ENCODE measurements around the gene ASB13.

The ASB13 gene, protein sequence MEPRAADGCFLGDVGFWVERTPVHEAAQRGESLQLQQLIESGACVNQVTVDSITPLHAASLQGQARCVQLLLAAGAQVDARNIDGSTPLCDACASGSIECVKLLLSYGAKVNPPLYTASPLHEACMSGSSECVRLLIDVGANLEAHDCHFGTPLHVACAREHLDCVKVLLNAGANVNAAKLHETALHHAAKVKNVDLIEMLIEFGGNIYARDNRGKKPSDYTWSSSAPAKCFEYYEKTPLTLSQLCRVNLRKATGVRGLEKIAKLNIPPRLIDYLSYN

DNA sequence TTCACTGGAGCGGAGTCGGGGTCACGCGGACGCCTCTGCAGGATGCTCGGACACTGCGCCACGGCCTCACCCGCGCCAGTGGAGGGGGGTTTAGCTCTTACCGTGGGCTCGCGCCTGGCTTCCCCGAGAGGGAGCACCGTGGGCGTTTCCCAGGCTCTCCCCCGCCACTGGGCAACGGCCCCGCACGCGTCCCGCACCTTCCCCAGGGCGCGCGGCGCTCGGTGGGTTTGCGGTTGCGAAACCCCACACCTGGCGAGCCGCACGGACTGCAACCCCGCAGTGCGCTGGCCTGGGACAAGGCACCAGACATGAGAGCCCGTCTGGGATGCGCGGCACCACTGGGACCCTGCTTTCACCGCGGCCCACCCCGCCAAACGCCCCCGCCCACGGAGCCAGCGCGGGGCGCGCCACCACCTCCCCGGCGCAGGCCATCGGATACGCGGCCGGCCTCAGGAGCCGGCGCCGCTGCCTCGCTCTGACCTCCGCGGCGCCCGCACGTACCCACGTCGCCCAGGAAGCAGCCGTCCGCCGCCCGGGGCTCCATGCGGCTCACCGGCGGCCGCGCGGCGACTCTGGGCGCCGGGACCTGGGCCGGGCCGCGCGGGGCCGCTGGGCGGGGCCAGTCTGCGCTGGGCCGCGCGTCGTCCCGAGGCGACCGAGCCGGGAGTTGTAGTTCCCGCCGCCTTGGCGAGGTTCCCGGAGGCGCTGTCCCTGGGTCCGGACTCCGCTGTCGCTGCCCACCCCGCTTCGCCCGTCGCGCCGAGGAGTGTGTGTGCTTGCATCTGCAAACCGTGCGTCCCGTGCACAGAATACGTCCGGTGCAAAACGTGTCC is at the start of gene ASB13:
TSS of gene ASB13 (minus strand) at position 588 of the 833 bp plus-strand sequence. CDS start at position 544, 44 bp downstream.
- DNase-seq = peak; percentile 44

DNA sequence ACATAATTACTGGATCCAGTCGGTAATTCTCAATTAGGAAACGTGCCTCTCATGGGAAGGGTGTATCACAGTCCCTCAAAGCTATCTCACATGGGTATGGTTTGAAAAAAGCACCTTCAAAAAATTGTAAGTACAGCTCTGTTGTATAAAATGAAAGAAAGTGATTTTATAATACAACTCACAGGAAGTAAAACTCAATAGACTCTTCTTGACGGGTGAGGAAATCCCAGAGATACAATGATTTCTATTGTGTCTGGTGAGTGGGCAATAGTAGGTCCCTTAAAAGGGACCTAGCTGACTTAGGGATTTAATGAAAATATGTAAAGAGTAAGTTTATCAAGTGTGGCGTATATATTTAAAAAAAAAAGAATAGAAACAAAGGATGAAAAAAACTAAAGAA is 45.2 kb upstream of the ASB13 start:
- DNase-seq = no peak

DNA sequence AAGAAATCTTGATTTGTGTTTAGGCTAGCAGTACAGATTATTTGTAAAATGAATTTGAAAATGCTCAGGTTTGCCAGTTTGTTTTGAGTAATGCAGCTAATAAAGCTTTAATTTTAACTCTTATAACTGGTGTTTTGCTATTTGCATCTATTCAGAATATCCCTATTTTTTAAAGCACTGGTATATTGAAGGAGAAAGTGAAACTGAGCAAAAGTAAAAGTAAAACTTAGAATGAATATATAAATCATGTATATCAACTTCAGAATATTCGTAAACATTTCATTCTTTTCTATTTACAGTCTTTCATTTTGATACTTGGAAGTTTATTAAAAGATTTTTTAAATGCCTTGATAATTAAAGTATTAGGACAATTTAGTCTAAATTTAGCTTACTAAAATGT is 44.5 kb upstream of the ASB13 start:
- no peak for DNase-seq

DNA sequence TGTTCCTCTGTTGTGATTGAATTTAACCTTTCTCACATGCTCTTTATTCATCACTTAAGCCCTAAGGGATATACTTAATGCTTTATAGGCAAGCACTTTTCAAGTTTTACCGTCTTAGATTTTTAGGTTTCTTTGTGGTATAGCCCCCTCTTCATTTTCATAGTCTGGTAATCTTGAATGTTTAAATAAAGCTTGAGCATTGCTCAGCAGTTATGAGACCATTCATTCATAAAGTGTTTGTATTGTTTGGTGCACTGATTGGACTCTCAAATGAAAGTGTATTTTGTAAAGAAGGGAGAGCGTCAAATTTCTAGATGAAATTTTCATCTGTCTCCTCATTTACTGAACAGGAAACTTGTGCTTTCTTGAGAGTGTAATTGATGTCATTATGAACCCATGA is 43.5 kb upstream of the ASB13 start:
- DNase-seq = no peak

DNA sequence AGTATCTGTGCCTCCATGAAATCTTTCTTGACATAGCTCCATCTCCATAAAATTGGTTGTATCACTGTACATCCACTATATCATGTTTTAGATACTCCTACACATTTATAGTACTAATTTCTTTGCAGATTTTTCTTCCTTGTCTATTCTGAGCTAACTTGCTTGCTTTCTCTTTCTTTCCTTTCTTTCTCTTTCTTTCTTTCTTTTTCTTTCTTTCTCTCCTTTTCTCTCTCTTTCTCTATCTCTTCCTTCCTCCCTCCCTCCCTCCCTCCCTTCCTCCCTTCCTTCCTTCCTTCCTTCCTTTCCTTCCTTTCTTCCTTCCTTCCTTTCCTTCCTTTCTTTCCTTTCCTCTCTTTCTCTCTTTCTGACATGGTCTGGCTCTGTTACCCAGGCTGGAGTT is 42.0 kb upstream of the ASB13 start:
- DNase-seq = no peak

DNA sequence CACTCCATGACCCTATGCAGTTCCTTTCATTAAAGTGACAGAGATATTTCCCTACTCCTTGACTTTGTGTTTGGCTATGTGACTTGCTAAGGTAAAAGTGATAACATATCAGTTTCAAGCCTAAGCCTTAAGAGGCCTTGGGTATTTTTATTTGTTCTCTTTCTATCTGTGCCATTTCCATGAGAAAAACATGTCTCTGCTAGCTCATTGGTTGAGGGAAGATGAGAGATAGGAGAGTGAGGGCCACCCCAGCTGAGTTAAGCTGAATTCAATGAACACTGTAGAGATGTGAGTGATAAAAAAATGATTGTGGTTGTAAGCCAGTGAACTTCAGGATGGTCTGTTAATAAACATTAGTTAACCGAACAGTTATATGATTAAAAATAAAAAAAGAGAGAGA is 31.7 kb upstream of the ASB13 start:
- DNase-seq = no peak

DNA sequence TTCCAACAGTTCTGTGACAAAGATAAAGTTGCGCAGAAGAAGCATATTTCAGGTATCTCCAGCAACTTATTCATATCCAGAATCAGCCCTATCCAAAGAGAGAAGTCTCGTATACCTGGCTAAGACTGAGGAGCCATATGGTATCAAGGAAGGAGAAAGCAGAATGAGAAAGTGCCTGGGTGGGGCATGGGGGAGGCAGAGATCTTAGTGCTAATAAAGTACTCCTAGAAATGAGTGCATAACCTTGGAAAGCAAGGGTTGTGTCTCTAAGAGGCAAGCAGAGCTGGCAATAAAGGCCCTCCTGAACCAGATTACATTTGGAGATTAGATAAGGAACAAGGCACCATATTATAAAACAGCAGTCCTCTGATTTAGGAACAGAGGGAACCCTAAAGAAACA is 30.9 kb upstream of the ASB13 start:
- DNase-seq = no peak

DNA sequence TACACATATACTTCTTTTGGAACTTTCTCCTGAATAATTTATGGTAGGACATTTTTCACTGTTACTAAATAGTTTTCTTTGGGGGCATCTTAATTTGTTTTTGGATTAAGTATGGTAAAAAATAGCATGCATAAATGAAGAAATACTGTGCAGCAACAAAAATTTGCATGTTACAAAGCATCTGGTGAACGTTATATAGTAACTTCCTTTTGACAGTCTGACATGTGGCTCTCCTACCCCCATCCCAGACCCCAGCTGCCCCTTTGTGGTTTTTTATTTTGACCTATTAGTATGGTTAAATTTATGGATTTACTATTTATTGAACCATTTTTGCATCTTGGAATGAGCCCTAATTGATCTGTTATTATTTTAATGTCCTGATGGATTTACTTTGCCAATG is 28.2 kb upstream of the ASB13 start:
- DNase-seq = no peak

DNA sequence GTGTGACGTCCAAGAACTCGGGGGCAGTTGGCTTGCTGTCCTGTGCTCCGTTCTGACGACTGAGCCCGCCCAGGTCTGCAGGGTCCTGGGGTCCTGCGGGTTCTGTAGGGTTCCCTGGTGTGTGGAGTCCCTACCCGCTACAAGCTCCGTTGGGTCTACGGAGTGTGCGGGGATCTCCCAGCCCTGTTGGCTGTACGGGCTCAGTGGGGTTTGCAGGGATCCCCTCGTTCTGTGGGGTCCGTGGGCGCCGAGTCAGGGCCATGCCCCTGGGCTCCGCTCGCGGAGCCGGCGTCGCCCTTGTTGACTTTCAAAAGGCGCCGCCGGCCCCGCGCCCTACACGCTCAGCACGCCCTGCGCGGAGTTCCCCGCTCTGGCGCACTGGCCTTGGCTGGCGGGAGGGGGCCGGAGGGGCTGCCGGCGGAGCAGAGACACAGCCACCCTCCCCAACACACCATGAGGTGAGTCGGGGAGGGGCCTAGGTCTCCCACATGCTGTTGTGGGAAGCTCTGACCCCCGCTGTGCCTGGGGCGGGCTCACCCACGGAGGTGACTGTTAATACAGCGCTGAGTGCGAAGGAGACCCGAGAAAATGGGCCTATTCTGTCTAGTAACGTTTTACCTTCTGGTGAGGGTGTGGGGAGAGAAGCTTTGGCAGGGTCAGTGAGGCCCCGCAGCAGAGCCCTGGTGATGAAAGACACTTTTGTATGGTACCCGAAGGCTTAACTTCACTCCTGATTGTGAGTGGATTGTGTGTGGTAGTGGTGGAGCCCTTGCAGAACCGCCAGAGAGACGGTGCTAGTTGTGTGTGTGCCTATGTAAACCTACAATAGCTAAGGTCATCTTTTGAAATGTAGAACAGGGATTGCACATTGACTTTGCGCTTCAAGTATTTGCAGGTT is 26.3 kb upstream of the ASB13 start:
- DNase-seq = no peak

DNA sequence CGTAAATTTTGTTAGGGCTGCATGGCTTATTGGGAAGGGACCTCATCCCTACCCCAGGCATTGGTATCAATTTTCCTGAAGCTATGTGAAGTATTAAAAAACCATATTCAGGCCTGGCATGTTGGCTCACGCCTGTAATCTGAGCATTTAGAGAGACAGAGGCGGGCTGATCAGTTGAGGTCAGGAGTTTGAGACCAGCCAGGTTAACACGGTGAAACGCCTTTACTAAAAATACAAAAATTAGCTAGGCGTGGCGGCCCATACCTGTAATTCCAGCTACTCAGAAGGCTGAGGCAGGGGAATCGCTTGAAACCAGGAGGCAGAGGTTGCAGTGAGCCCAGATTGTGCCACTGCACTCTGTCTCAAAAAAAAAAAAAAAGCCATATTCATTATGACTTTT is 25.4 kb upstream of the ASB13 start:
- DNase-seq = no peak

DNA sequence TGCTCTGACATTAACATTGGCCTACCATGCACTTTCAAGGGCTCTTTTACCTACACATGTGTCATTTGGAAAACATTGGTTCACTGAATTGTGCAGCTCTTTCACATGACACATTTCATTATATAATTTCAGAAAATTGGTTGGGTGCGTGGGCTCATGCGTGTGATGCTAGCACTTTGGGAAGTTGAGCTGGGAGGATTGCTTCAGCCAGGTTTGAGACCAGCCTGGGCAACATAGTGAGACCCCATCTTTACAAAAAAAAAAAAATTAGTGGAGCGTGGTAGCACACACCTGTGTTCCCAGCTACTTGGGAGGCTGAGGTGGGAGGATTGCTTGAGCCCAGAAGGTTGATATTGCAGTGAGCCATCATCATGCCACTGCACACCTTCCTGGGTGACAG is 22.2 kb upstream of the ASB13 start:
- no peak for DNase-seq

DNA sequence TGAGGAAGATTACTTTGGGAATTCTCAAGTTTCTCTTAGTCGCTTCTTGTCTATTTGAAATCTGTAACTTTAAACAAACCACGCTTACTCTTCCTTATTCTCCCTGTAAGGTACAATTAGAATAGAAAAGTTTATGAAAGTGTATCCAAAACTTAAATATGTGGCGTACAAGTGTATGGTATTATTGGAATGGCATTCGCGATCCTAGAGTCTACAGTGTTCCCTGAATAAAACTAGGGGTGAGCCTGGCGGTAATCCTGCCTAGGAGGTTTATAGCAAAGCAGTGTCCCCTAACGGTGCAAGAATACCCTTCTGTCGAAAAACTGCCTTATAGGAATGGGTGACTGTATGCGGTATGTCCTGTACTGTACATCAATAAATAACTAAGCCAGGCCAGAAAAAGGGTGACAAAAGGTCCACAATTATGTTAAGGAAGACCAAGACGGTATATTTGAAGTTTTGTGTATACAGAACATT is 19.4 kb upstream of the ASB13 start:
- peak; percentile 44 for DNase-seq

DNA sequence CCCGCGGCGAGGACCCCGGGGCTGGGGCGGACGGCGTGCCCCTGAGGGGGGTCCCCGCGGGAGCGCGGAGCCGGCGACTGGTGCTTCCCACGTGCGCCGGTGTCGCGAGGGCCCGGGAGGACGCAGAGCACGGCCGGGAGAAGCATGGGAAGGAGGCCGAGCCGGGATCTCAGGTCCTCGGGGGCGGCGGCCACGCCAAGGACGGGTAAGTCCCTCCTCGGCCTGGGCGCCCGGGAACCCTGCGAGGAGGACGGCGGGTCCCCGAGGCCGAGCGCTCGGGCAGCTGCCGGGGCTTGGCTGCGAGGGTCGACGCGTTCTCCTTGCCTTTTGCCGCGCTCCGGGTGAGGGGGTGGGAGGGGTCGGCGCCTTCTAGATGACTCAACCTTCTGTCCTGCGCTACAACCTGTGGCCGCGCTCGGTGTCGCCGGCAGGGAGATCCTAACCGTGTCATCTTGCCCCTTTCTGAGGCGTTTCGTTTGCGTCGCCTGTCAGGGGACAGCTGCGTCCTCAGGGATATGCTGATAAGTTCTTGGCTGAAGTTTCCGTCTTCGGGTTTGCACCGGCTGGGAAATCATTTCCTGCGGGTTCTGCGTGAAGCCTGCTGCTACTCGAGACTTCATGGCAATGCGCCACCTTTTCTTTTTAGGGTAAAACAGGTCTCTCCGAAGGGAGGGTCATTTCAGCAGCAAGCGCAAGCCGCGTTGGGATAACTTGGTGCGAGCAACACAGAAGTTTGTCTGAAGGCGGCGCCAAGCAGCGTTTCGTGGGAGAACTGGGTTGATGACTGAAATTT is 18.8 kb upstream of the ASB13 start:
- peak; percentile 78 for DNase-seq

DNA sequence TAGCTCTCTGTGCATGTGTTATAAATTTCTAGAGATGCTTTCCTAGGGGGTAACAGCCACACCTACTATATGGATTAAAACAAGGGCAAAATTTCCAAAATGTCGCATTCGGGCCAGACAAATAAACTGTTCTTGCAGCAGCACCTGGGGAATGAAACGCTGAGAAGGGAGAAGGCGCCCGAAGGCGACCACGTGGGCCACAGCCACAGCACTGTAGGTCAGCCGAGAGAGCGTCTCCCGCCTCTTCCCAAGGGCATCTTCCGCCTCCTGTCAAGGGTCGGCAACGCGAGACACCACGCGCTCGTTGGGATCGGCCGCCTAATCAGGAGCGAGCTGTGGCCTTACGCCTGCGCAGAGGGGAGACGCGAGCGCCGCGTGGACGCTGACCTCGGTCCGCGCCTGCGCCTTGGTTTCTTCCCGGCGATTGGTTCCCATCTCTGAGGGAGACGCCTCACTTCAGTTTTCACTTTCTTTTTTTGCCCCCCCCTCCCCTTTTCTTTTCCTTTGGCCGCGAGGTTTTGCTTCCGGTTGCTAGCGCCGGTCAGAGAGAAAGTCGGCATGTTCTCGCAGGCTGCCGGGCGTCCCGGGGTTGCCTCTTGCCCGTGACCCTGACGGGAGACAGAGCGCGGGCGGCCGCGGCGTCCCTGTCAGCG is 18.0 kb upstream of the ASB13 start, which contains the start of gene TASOR2:
TSS of gene TASOR2 (plus strand) at position 521 of the 653 bp plus-strand sequence. CDS start 35,805 bp downstream, outside the sequence.
- DNase-seq = peak; percentile 98

DNA sequence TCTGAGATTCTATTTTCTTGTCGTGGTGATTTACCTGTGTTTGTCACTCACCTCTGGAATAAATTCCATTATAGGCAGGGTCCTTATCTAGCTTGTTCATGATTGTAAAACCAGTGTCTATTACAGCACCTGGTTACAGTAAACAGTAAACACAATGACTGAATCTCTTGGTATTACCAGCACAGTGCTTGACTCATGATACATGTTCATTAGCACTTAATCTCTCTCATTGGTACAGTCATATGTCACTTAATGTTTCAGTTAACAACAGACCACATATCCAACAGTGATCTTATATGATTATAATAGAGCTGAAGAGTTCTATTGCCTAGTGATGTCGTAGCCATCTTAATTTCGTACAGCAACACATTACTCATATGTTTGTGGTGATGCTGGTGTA is 16.7 kb upstream of the ASB13 start:
- no peak for DNase-seq

DNA sequence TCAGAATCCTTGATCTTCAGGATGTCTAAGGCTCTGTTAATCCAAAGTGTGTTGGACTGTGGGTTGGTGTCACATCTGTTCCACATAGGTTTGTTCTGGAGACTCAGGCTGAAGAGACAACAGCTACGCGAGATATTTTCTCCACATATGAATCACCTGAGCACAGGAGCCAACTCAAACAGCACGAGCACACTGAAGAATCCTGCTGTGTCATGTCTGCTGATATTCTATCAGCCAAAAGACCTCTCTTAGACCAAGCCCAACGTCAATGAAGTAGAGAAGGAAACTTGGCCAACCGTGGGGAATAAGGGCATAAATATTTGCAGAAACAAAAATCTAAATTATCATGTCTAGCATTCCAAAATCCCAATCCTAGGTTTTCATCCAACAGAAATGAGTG is 15.5 kb upstream of the ASB13 start:
- no peak for DNase-seq

DNA sequence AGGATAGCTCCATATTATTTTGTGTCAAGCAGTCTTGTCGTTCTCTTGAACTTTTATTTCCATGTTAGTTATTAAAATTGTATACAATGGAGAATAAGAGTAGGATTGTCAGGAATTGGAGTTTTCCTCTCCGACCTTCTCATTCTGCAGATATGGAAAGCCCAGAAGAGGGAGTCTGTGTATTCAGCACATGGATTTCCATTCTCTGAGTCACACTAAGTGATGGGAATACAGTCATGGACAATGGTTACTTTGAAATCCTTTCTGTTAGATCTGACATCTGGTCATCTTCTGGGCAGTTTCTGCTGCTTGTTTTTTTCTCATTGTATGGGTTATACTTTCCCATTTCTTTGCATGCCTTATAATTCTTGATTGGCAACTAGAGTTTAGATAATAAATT is 13.2 kb upstream of the ASB13 start:
- DNase-seq = peak; percentile 50

DNA sequence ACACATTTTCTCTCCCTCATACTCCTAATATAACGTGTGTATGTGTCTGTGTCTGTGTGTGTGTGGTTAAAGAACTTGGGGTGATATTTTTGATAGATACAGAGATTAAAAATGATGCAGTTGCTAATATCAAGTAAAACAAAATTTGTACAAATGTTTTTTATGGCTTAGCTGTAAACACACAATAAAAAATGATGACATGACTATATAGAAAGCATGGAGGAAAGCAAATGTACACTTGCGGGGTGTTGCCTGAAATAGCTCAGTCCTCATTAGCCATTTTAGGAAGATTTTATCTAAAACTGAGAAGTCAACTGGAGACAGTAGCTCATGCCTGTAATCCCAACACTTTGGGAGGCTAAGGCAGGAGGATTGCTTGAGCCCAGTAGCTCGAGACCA is 12.6 kb upstream of the ASB13 start:
- no peak for DNase-seq

DNA sequence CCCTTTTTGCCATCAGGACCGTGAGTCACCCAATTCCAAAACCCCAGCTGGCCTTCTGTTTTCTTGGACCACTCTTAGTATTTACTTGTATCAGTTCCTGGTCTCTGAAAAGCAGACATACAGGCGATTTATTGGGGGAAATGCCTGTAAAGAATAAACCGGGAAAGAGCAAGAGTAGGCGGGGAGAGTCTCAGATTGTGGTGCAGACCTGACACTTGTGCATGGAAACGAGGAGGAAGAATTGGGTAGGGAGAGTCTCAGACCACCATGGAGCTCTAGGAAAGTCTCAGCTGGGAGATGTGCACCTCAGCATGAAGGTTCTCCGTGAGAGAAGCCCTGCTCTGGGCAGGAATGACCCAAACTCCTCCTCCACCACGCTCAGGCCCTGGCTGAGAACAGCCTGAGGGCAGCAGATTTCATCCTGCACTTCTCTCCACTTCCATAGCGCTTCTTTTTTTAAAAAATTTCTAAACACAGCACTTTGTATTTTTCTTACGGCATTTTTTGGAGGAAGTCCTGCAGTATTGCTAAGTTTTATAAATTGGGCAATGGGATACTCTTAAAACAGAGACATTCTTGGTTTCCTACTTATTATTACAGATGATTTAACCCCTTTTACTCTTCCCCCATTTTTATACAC is 12.1 kb upstream of the ASB13 start:
- no peak for DNase-seq

DNA sequence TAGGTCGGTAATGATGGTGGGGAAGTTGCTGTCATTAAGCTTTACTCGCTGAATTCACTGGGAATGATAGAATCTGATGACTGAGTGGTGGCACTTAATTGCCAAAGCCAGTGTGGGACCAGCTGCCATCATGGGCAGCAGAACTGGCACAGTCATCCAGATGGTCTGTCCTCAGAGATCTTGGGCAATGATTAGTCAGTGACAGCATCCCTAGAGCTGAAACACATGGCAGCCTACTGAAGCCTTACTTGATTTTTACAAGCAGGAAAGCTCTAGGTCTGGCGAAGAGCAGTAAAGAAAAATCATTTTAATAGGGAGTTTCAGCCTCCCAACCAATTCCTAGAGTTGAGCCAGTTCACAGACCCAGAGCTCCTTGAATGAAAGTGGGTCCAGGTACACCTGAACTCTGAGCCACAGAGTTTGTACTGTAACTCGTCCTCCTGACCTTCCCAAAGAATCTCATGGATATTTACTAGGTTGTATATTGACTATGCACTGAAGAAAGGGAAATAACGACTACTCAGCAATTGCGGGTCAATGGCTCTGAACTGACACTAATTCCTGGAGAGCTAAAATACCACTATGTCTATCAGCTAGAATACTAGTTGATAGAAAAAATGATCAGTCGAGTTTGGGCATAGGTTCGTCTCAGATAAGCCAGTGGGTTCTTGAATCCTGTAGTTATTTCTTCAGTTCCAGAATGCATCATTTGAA is 4.4 kb upstream of the ASB13 start:
- no peak for DNase-seq

DNA sequence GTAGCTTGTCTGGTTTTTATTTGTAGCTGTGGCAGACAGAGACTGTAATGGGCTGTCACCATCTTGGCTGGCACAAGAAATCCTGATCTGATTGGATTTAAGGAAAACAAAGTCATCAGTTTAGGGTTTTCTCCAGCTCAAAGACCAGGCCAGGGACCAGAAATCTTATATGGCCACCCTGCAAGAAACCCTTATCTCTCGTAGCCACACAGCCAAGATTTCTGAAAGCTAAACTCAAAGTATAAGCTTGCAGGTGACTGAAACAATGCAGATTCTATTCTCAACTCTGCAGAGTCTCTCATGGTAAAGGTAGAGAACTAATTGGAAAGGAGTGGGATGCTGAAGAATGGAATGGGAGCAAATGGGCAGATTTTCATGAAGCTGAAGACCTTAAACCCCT is 3.2 kb upstream of the ASB13 start:
- no peak for DNase-seq
